Aortic smooth muscle cell (primary cell): ENCODE measurements around the gene TRIP12. TPM values are rescaled to one million over a fixed set of nuclear protein-coding genes. Genes with fewer than 3 reads are reported as not detected.

Experiments
- total RNA-seq: library from RNA; depleted of rRNA; stranded (reverse); fragments of >200 nt; gene quantifications from 2 replicates; pipeline ENCODE4 v1.2.3, GENCODE V29; 2014

Gene TRIP12
- 323 and 338 TPM in 2 replicates for total RNA-seq

DNA sequence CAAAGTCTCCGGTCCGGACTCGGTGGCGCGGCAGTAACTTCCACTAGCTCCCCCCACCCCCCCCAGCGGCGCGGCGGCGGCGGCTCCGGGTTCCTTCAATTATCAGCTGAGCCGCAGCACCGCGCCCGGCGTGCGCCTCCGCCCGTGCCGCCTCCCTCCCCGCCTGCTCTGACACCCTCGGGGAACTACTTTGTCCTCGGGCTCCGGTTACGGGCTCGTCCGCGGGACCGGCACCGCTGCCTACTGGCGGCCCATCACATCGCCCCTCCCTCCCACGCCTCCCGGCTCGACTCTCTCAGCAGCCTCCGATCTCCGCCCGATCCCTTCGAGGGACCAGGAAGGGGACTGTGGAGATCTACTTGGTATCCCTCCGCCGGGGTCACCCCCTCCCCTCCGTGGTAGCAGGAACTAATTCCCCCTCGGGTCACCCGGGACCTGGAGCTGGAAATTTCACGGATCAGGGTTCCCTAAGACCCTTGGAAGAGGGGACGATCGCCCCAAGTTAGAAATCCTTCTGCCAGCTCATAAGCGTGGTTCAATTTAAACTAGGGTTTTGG, at the start of gene TRIP12:
TSS of gene TRIP12 (minus strand) at position 118 of the 557 bp plus-strand sequence. CDS start 41,930 bp downstream, outside the sequence.

DNA sequence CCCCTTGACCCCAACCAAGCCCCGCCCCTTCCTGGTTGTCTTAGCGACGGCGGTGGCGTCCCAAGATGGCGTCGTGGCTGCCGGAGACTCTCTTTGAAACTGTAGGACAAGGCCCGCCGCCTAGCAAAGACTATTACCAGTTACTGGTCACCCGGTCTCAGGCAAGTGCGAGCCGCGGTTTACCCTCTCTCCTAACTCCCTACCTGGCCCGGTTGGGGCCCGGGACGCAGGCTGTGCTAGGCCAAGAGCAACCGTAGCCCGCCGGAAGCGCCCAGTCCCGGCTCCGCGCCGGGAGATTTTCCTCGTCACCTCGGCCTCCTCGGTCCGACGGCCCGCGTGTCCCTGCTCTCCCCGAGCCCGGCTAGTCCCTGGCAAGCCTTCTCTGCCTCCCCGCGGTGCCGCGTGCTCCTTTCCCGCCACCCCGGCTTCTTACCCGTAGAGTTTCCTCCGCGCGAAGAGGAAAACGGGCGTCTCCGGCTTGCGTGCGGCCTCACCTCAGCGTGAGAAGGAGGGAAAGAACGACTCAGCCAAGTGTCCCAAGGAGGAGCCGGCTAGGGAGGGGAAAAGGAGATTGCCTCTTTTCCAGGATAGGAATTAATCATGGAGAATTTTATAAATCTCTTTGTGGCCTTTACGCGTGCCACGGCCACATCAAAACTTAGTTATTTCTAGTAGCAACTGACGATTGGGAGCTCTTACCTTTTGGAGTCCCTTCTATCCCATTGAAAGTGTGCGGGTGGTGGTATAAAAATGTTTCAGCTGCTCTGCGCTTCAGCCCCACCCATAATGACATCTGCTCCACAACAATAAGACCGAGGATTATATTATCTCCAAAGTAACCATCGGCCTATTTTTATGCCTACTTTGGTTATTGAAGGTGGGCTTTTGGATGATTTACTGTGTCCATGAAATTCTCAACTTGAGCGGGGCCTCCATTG, 909 bp upstream of the TRIP12 start, which contains the start of gene FBXO36:
TSS of gene FBXO36 (plus strand) at position 55 of the 938 bp plus-strand sequence. CDS start at position 66, 11 bp downstream.

DNA sequence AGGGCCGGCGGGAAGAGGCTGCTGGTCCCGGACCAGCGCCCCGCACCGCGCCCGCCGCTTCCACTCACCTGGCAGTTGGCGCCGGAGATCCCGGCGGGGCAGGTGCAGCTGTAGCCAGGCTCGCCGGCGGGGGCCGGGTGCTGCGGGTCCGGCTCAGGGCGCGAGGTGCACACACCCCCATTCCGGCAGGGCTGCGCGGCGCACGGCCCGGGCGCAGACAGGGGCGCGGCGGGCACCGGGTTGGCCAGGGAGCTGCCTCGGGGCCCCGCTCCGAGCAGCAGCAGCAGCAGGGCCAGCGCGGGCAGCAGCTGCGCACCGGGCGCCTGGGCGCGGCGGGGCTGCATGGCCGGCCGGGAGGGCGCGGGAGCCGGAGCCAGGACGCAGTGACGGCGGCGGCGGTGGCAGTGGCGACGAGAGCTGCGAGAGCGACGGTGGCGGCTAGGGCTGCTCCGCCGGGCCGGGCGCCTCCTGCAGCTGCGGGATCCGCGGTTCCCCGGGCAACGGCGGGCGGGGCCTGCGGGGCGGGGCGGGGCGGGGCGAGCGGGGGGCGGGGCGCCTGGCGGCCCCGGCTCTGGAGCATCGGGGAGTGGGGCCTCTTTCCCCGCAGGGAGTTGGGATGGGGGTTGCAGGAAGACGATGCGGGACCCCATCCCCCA, 207.6 kb downstream of the TRIP12 start, which contains the start of gene DNER:
TSS of gene DNER (minus strand) at position 476 of the 656 bp plus-strand sequence. CDS start at position 344, 132 bp downstream.

Other genes with a start within 250 kb of the TRIP12 start
- gene DNER, start 207.5 kb downstream of the TRIP12 start, total RNA-seq, result 0.26 and 0.37 TPM in 2 replicates
- gene FBXO36, start 494 bp upstream of the TRIP12 start, total RNA-seq, result 2.4 and 2.5 TPM in 2 replicates
- 3.2 and 6.2 TPM in 2 replicates for gene SLC16A14, start 146.9 kb upstream of the TRIP12 start, total RNA-seq